Kidney epithelial cell (primary cell): ENCODE data around the gene JMJD7. TPM values are rescaled to one million over a fixed set of nuclear protein-coding genes. Genes with fewer than 3 reads are reported as not detected.

Source experiments
- DNase-seq: peaks from one replicate; pipeline ENCODE4 v3.0.0-alpha.2; 2010; ENCODE audit warnings: low read depth
- H3K27me3 ChIP-seq: 2 replicates; pipeline ENCODE4 v1.6.0; 2011; ENCODE audit warnings: low read length; ENCODE audit not compliant: control insufficient read depth, insufficient read depth
- H3K36me3 ChIP-seq: 2 replicates; pipeline ENCODE4 v1.5.1; 2011; ENCODE audit warnings: low read length; ENCODE audit not compliant: control insufficient read depth, insufficient read depth
- H3K4me3 ChIP-seq: 2 replicates; pipeline ENCODE4 v1.5.1; 2011; ENCODE audit warnings: low read depth, mild to moderate bottlenecking, control low read depth, low read length
- CTCF ChIP-seq: IDR thresholded peaks from 2 replicates; pipeline ENCODE4 v1.5.1; 2011; ENCODE audit warnings: mild to moderate bottlenecking, moderate library complexity, low read length, control low read depth, inconsistent platforms; ENCODE audit not compliant: insufficient read depth, poor library complexity, severe bottlenecking
- total RNA-seq: library from RNA; depleted of rRNA; stranded (reverse); fragments of >200 nt; gene quantifications from 2 replicates; pipeline ENCODE4 v1.2.3, GENCODE V29; 2015

JMJD7 gene
- total RNA-seq, 1 donor from 2014 or later, result 14.0 TPM

GRCh38 chr15:41782371-41783282 is 45.3 kb upstream of the JMJD7 start:
- no peak for TF ChIP-seq CTCF
- Histone ChIP-seq H3K27me3 (no peaks in the 10 kb centered on the region), H3K4me3 (no peak overlapping the region), H3K36me3 (no peaks in the 10 kb centered on the region)
- no peak for DNase-seq

GRCh38 chr15:41783296-41783695 is 44.6 kb upstream of the JMJD7 start:
- no peaks in the 10 kb centered on the region for H3K27me3 ChIP-seq
- no peak overlapping the region for H3K4me3 ChIP-seq
- no peaks in the 10 kb centered on the region for H3K36me3 ChIP-seq
- TF ChIP-seq CTCF, result no peak
- DNase-seq, result no peak

GRCh38 chr15:41788262-41788661 is 39.6 kb upstream of the JMJD7 start:
- Histone ChIP-seq H3K4me3 (no peak overlapping the region), H3K36me3 (no peaks in the 10 kb centered on the region), H3K27me3 (no peaks in the 10 kb centered on the region)
- no peak for DNase-seq
- no peak for TF ChIP-seq CTCF

GRCh38 chr15:41789236-41789635 is 38.7 kb upstream of the JMJD7 start:
- DNase-seq, result no peak
- TF ChIP-seq CTCF, result no peak
- no peak overlapping the region for H3K4me3 ChIP-seq
- H3K27me3 ChIP-seq, result no peaks in the 10 kb centered on the region
- H3K36me3 ChIP-seq, result no peaks in the 10 kb centered on the region

GRCh38 chr15:41789662-41790061 is 38.2 kb upstream of the JMJD7 start:
- Histone ChIP-seq H3K27me3 (no peaks in the 10 kb centered on the region), H3K4me3 (no peak overlapping the region), H3K36me3 (no peaks in the 10 kb centered on the region)
- DNase-seq, result no peak
- TF ChIP-seq CTCF, result no peak

- H3K4me3 ChIP-seq, result no peak overlapping the region
- TF ChIP-seq CTCF, result no peak
- H3K27me3 ChIP-seq, result no peaks in the 10 kb centered on the region
- DNase-seq, result no peak
- no peaks in the 10 kb centered on the region for H3K36me3 ChIP-seq
Observed at GRCh38 chr15:41790169-41790568, 37.7 kb upstream of the JMJD7 start.
